H1 (cell line): ENCODE data around the gene NR3C2. TPM values are rescaled to one million over a fixed set of nuclear protein-coding genes. Genes with fewer than 3 reads are reported as not detected.

Experiments
- ATF2 ChIP-seq: IDR thresholded peaks from 2 replicates; pipeline ENCODE4 v1.6.1; 2012; ENCODE audit warnings: low read length, inconsistent platforms
- BACH1 ChIP-seq: IDR thresholded peaks from 2 replicates; pipeline ENCODE4 v1.6.1; 2012; ENCODE audit warnings: low read length, improper control_type of control experiment
- BRCA1 ChIP-seq: IDR thresholded peaks from 2 replicates; pipeline ENCODE4 v1.6.1; 2012; ENCODE audit warnings: low read depth, low read length, improper control_type of control experiment
- CTBP2 ChIP-seq: IDR thresholded peaks from 2 replicates; pipeline ENCODE4 v1.7.0; 2011; ENCODE audit warnings: borderline replicate concordance, mild to moderate bottlenecking, moderate library complexity, mixed read lengths, low read length; ENCODE audit not compliant: insufficient read depth, insufficient read length
- polyA plus RNA-seq, 7 experiments: library from polyadenylated mRNA; depleted of rRNA in 3 of 7; stranded (reverse) in 5 of 7; unstranded in 2 of 7; fragments of >200 nt in 5 of 7; fragments of 200-250 nt in 2 of 7; gene quantifications; 1 replicate in 5 of 7; 2 replicates in 1 of 7; 4 replicates in 1 of 7; pipeline versions ENCODE4 v1.2.1 to v1.2.3, GENCODE V29; 2011 to 2013; ENCODE audit warnings: missing spikeins in 2 of 7, mixed read lengths in 2 of 7
- total RNA-seq: library from RNA; stranded (reverse); fragmentation: NEBNext Ultra II Directional; extraction: Animal tissue kit (Norgen Biotek cat#: 25700); gene quantifications from 2 replicates; pipeline ENCODE4 v1.2.1, GENCODE V29; 2021
- TF ChIP-seq, protein P1 (sequence below): IDR thresholded peaks from 2 replicates; pipeline ENCODE4 v1.6.1; 2011; ENCODE audit warnings: low read length, improper control_type of control experiment

Gene NR3C2
- total and polyA plus RNA-seq, 2 of the 8 experiments (the other 6 are each of a cell fraction or from before 2014, with no cell fraction given): 0.80 to 3.9 TPM

GRCh38 chr4:148166132-148166591 is 276.1 kb downstream of the NR3C2 start (continued):
- TF ChIP-seq ATF2 (no peak), BACH1 (no peak), CTBP2 (no peak), BRCA1 (no peak)
- TF ChIP-seq, protein P1, sequence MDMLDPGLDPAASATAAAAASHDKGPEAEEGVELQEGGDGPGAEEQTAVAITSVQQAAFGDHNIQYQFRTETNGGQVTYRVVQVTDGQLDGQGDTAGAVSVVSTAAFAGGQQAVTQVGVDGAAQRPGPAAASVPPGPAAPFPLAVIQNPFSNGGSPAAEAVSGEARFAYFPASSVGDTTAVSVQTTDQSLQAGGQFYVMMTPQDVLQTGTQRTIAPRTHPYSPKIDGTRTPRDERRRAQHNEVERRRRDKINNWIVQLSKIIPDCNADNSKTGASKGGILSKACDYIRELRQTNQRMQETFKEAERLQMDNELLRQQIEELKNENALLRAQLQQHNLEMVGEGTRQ: no peak
